ENCODE measurements around the gene UBE2H.
"Not testable (repeated sequence)": the region's sequence is repeated elsewhere in the genome, so short reads cannot be mapped to it uniquely, and the experiment has no call there.

The UBE2H gene

DNA sequence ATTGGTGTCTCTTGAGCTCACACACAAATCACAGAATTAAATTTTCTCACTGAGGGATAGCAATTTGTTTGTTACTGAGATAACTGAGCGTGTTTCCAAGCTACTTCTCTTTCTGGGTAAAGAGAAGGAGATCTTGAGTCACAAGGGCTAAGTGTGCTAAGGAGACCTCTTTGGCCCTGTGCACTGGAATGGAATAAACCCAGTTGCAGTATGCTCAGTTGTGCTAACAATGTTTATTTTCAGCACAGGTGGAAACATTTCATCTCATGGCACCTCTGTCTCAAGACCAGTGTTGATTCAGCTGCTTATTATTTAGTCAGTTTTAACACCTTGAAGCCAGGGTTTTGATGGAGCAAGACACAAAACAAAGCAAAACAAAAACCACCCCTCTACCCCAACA is 22.5 kb upstream of the UBE2H start:
- Histone ChIP-seq H4K20me1 (ENCODE audit: insufficient read depth, low read length) (no peaks in the 10 kb centered on the region), H3K27ac (ENCODE audit: low read length) (no peak overlapping the region), H3K4me1 (ENCODE audit: low read length) (no peaks in the 10 kb centered on the region), H3K9me3 (ENCODE audit: insufficient read depth, low read length) (no peaks in the 10 kb centered on the region), H3K27me3 (ENCODE audit: low read depth, low read length) (no peaks in the 10 kb centered on the region), H3K4me2 (ENCODE audit: low read length) (no peak overlapping the region), H3K36me3 (replicated peaks; ENCODE audit: low read depth, low read length) (no peaks in the 10 kb centered on the region), H3K4me3 (ENCODE audit: low read length) (no peak overlapping the region), H3K9ac (ENCODE audit: low read length) (no peak overlapping the region), H2AFZ (ENCODE audit: low read depth, low read length) (no peak overlapping the region), H3K79me2 (ENCODE audit: low read length) (no peaks in the 10 kb centered on the region)
- TF ChIP-seq EZH2phosphoT487 (IDR thresholded peaks at IDR 0.05; ENCODE audit: low read depth) (no peak), CTCF (IDR thresholded peaks at IDR 0.05; ENCODE audit: low read depth, low read length) (no peak)

DNA sequence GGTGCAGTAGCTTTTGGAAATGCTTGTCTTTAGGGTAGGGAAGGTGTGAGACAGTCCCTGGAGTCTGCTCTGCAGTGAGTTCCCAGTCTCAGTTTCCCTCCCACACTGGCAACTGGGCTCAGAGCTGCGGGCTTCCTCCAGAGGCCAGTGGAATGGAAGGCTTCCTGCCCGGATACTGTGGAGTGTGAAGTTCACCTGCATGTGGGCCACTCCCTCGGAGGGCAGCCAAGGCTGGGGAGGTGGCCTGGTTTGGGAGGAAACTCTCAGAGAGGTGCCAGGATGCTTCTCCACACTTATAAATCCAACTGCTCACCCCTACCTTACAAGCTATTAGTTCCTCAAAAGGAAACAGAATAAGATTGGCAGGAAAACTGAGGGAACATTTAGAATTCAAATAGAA is 18.1 kb upstream of the UBE2H start:
- Histone ChIP-seq H3K27ac (ENCODE audit: low read length) (no peak overlapping the region), H3K27me3 (ENCODE audit: low read depth, low read length) (no peaks in the 10 kb centered on the region), H2AFZ (ENCODE audit: low read depth, low read length) (no peak overlapping the region), H3K4me1 (ENCODE audit: low read length) (no peaks in the 10 kb centered on the region), H3K9ac (ENCODE audit: low read length) (no peak overlapping the region), H3K36me3 (replicated peaks; ENCODE audit: low read depth, low read length) (no peaks in the 10 kb centered on the region), H4K20me1 (ENCODE audit: insufficient read depth, low read length) (no peaks in the 10 kb centered on the region), H3K9me3 (ENCODE audit: insufficient read depth, low read length) (no peaks in the 10 kb centered on the region), H3K4me3 (ENCODE audit: low read length) (no peak overlapping the region), H3K79me2 (ENCODE audit: low read length) (no peaks in the 10 kb centered on the region), H3K4me2 (ENCODE audit: low read length) (no peak overlapping the region)
- TF ChIP-seq EZH2phosphoT487 (IDR thresholded peaks at IDR 0.05; ENCODE audit: low read depth) = no peak
- no peak for TF ChIP-seq CTCF (IDR thresholded peaks at IDR 0.05; ENCODE audit: low read depth, low read length)

DNA sequence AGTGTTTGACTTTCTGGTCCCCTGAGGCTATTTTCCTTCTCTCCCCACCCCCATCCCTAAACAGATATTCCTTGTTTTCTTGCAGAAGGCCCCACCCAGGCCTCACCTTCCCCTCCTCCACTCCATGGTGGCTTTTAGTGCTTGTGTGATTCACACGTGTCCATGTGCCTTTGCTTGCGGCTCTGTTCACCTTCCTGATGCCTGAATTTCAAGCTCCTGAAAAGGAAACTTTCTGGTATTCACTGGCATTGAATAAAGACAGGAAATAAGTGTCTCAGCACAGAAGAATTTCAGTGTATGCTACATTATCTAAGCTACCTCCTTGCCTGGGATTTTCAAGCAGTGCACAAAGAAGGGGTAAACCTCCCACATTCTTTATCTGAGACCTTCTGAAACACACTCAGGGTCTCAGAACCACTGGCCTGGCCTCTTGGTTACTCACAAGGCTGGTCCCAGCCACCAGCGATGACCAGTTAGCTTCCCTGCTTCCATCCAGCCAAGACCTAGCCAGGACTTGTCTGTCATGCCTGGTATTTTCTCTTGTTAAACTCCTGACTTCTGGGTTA is 17.2 kb upstream of the UBE2H start:
- Histone ChIP-seq H4K20me1 (ENCODE audit: insufficient read depth, low read length) (no peaks in the 10 kb centered on the region), H3K9me3 (ENCODE audit: insufficient read depth, low read length) (no peaks in the 10 kb centered on the region), H3K79me2 (ENCODE audit: low read length) (no peaks in the 10 kb centered on the region), H3K4me1 (ENCODE audit: low read length) (no peaks in the 10 kb centered on the region), H3K36me3 (replicated peaks; ENCODE audit: low read depth, low read length) (no peaks in the 10 kb centered on the region), H3K9ac (ENCODE audit: low read length) (no peak overlapping the region), H3K4me2 (ENCODE audit: low read length) (no peak overlapping the region), H3K27me3 (ENCODE audit: low read depth, low read length) (no peaks in the 10 kb centered on the region), H2AFZ (ENCODE audit: low read depth, low read length) (no peak overlapping the region), H3K27ac (ENCODE audit: low read length) (no peak overlapping the region), H3K4me3 (ENCODE audit: low read length) (no peak overlapping the region)
- TF ChIP-seq CTCF (IDR thresholded peaks at IDR 0.05; ENCODE audit: low read depth, low read length) (no peak), EZH2phosphoT487 (IDR thresholded peaks at IDR 0.05; ENCODE audit: low read depth) (no peak)

DNA sequence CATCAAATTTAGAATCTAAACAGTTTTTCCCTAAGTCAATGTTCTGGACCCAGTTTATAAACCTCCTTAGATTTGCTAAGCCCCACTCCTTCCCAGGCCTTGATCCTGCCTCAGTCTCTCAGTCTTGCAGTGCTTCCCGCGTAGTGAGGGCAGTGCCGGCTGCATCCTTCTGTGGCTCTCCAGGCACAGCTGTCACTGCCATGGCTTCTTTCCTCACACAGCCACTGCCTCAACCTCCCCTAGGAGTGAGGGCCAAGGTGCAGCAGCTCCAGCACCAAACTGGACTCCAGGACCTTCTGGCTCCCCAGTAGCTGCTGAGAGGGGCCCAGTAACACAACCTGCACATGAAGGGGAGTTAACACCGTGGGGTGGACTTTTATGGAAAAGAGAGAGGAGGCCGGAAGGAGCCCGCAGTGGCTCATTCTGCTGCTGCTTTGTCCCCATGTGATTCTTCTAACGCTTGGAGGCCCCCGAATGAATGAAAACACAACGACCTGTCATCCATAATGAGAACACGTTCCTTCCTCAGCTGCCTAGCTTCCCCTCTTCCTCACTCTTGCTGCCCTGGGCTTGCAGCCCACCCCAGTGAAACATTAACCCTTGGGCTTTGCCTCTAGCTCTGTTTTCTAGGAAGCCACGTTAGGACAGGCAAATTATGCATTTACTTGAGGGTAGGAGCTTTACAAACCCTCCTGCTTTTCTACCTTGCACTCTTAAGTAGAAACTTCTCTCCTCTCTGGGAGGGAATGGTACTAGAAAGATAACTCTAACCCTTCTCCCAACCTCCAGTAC is 16.0 kb upstream of the UBE2H start:
- H3K4me3 ChIP-seq (ENCODE audit: low read length) = no peak overlapping the region
- no peaks in the 10 kb centered on the region for H3K79me2 ChIP-seq (ENCODE audit: low read length)
- no peak overlapping the region for H3K4me2 ChIP-seq (ENCODE audit: low read length)
- no peaks in the 10 kb centered on the region for H3K4me1 ChIP-seq (ENCODE audit: low read length)
- no peaks in the 10 kb centered on the region for H3K27me3 ChIP-seq (ENCODE audit: low read depth, low read length)
- no peaks in the 10 kb centered on the region for H3K36me3 ChIP-seq (replicated peaks; ENCODE audit: low read depth, low read length)
- no peak for TF ChIP-seq CTCF (IDR thresholded peaks at IDR 0.05; ENCODE audit: low read depth, low read length)
- no peak overlapping the region for H2AFZ ChIP-seq (ENCODE audit: low read depth, low read length)
- H3K9ac ChIP-seq (ENCODE audit: low read length) = no peak overlapping the region
- no peak overlapping the region for H3K27ac ChIP-seq (ENCODE audit: low read length)
- H4K20me1 ChIP-seq (ENCODE audit: insufficient read depth, low read length) = no peaks in the 10 kb centered on the region
- H3K9me3 ChIP-seq (ENCODE audit: insufficient read depth, low read length) = no peaks in the 10 kb centered on the region

- H3K4me2 ChIP-seq (ENCODE audit: low read length); H3K27ac ChIP-seq (ENCODE audit: low read length); H3K4me1 ChIP-seq (ENCODE audit: low read length); H3K36me3 ChIP-seq (replicated peaks; ENCODE audit: low read depth, low read length); H3K9me3 ChIP-seq (ENCODE audit: insufficient read depth, low read length); H3K79me2 ChIP-seq (ENCODE audit: low read length); H2AFZ ChIP-seq (ENCODE audit: low read depth, low read length); H3K9ac ChIP-seq (ENCODE audit: low read length); H4K20me1 ChIP-seq (ENCODE audit: insufficient read depth, low read length); H3K27me3 ChIP-seq (ENCODE audit: low read depth, low read length); H3K4me3 ChIP-seq (ENCODE audit: low read length): not testable (repeated sequence)
Measured at GRCh38 chr7:129960204-129960475, 7.4 kb upstream of the UBE2H start.
